Fibroblast of skin of right quadriceps (primary cell): ENCODE results near the gene ASS1.
"Not testable (repeated sequence)": the region's sequence is repeated elsewhere in the genome, so short reads cannot be mapped to it uniquely, and the experiment has no call there.

ENCODE experiments used
- DNase-seq: peaks from one replicate; pipeline ENCODE4 v3.0.0-alpha.2; 2013

The ASS1 gene

DNA sequence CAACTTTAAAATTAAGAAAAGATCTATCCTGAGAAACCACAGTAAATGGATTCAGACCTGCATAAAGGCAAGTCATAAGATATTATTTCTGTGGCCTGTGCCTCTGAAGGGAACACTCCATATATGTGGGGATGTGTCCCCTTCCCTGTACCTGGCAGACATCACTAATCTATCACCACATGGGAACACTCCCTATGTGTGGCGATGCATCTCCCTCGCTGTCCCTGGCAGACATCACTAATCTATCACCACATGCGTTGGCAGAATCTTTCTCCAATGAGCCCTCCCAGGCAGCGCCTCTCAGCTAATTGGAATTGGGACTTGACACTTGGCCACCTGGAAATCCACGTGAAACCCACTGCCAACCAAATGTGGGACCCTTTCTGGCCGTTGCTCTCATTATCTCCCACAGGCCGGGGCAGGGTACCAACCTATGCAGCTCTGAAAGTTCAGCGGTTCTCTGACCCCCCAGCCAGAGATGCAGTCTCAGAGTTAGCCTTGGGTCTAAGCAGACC lies 25.2 kb upstream of the ASS1 start:
- no peak for DNase-seq

DNA sequence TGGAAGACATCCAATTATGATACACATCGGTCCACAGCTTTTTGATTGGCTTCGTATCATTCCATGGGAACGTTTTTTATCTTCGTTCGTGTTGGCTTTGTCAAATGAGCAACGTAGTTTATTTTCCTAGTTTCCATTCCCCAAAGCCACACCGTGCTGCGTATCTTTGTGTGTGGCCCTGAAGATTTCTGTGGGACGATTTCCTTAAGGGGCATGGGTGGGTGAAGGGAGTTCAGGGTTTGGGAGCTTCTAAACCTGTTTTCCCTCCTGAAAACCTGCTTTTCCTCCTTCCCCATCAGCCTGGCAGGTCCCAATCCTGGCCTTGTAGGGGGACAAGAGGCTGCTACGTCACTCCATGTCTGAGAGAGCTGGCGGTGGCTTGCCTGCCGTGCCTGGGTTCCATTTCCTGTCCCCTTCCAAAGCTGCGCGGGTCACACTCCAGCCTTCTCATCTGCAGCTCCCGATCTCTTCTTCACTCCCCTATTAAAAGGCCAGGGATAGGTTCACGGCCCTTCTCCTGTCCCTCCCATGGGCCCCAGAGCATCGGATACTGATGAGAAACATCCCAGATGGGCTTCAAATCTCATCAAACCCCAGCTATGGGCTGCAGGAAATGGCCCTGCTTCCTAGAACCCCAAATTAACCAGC lies 23.5 kb upstream of the ASS1 start:
- DNase-seq = no peak

DNA sequence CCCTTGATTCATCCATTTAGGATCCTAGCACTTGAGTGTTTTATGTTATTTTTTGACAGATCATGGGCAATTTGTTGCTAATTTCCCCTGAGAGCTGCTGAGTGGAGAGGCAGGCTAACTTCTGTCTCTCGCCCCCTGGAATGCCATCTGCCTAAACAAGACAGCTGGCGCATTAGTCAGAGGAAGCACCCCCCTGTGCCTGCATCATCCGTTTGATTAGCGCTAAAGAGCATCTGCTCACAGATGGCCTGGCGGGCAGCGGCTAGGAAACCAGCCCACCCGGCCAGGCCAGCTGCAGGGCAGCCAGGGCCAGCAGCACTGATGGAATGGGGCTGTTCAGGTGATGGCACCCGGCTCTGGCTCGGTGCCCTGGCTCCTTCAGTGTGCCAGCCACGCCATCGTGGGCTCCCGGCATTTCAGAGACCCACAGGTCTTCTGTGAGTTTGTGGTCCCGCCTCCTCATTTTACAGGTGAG lies 22.9 kb upstream of the ASS1 start:
- peak; percentile 80 for DNase-seq

DNA sequence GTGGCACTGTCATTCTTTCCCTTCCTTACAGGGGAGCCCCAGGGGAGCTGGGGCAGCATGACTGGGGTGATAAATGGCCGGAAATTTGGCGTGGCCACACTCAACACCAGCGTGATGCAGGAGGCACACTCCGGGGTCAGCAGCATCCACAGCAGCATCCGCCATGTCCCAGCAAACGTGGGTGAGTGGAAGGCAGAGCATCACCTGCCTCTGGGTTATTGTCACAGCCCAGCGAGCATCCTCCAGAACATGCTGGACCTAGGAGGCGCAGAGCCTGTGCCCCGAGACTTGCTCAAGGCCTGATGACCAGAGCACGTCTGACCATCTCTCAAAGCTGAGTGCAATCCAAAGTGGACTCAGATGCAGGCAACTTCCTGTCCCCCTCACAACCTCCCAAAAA lies 22.2 kb upstream of the ASS1 start:
- DNase-seq = no peak

DNA sequence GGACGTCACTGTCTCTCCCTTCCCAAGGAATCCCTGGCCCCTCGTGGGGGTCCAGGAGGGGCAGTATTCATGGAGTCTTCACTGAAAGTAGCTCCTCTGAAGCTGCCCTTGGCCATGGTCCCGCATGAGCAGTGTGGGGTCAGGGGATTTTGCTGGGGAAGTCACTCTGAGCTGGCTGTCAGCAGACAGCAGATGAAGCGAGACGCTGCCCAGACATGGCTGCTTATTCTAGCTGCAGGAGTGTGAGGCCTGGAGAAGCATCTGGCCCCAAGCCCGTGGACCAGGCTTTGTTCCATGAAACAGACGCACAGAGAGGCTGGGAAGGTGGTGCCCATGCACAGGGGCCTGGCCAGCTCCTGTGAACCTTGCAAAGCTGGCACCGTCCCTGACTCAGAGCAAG lies 21.5 kb upstream of the ASS1 start:
- DNase-seq = no peak

DNA sequence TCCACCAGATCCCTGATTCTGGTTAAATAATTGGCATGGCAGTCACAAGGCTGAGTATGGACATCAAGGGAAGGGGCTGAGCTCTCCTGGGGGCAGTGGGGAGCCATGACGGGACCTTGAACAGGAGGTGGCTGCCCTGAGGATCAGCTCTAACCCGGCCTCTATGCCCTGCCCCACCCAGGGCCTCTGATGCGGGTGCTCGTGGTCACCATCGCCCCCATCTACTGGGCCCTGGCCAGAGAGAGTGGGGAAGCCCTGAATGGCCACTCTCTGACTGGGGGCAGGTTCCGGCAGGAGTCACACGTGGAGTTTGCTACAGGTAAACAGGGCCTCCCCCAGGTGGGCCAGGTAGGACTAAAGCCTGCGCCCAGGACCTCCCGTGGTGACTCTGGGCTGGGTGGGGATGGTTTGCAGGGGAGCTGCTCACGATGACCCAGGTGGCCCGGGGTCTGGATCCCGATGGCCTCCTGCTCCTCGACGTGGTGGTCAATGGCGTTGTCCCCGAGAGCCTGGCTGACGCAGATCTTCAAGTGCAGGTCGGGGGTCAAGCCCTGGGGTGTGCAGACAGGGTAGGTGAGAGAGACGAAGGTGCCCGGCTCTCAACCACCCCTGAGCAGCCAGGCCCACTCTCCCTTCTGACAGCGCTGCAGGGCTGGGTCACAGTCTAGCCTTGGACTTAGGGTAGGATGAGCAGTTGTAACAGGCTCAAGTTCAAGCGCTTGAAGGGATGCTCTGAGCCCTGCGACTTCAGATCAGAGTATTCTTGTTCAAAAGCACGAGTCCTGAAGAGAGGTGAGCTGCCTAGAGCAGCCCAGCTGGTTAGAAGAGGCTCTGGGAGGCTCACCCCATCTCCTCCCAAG lies 19.9 kb upstream of the ASS1 start:
- DNase-seq = no peak

DNA sequence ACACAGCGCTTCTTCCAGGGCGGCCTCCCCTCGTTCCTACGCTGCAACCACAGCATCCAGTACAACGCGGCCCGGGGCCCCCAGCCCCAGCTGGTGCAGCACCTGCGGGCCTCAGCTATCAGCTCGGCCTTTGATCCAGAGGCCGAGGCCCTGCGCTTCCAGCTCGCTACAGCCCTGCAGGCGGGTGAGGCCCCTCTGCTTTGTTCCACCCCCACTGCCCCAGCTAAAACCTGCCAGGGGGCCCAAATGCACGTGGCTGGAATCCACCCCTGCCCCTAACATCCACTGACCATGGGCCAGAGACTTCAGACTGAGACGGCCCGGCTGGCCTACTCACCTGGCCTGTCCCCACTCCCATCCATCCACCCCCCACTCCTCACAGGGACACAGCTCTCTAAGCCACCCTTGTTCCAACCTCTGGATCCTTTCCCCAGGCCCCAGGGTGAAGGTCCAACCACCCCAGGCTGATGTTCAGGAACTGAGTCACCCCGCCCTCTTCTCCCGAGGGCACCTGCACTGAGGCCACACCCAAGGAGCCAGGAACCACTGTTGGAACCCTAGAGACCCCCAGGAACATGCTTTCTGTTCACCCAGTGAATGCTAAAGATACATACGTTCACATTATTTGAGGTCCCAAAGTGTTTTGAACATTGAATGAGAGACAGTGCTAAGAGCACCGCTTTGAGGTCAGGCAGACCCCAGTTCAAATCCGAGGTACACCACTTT lies 18.9 kb upstream of the ASS1 start:
- DNase-seq = no peak

DNA sequence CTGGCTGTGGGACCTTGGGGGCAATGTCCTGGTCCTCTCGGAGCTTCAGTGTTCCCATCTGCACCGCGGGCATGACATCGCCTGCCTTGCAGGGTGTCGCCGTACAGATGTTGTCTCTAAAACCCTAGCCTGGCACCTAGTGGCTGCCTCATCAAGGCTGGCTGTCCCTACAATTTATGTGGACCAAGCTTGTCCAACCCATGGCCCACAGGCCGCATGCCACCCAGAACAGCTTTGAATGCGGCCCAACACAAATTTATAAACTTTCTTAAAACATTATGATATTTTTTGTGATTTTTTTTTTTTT lies 18.3 kb upstream of the ASS1 start:
- DNase-seq = no peak

DNA sequence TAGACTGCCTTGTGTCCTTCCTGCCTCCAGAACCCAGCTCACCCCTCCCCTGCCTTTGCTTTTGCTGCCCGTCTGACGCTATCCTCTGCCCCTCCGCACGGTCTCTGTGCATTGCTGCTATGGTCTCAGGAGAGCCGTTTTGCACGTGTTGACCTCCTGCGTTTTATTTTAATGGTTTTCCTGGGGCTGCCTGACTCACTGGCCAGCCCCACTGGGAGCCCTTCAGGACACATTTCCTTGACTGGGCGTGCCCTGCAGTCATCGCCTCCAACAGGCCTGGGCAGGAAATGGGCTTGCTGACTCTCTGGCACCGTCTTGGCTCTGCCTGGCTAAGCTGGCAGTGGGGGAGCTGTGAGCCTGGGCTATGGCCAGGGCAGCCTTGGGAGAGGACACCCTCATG lies 17.9 kb upstream of the ASS1 start:
- DNase-seq = peak; percentile 70

DNA sequence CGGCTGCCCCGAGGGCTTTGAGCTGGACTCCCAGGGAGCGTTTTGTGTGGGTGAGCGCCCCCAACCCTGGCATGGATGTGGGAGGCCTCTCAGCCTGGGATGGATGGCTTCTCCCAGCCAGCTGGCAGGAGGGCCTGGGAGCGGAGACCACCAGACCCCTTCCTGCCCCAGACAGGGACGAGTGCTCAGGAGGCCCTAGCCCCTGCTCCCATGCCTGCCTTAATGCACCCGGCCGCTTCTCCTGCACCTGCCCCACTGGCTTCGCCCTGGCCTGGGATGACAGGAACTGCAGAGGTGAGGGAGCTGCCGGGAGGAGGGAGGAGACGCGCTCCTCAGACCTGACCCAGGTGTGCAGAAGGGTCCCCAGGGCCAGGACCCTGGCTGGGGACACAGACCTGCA lies 17.4 kb upstream of the ASS1 start:
- no peak for DNase-seq

DNA sequence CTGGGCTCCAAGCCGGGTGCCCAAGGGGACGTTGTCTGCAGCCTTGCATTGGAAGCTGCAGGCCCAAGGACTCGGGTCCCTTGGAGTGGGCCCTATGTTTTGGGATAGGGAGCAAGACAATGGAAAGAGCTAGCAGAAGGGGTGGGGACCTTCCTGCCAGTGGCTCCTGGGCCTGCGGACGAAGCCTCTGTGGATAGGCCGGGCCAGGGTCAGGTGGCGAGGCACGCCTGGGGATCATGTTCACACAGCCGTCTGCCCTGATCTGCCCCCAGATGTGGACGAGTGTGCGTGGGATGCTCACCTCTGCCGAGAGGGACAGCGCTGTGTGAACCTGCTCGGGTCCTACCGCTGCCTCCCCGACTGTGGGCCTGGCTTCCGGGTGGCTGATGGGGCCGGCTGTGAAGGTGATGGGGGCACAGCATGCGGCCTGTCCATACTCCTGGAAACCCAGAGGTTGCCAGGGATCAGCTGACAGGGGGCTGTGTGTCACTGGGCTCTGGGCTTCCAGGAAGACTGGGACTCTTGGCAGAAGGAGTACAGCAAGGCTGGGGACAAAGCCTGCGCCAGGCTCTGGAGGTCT lies 16.6 kb upstream of the ASS1 start:
- no peak for DNase-seq

DNA sequence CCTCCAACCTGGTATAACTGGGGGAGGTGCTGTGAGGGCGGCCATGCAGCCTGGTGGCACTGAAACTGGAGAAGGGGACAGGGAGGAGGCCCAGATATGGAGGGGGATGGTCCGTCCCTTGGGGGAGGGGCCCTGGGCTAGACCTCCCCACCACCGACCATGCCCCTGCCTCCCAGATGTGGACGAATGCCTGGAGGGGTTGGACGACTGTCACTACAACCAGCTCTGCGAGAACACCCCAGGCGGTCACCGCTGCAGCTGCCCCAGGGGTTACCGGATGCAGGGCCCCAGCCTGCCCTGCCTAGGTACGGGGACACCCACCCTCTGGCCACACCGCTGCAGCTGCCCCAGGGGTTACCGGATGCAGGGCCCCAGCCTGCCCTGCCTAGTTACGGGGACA lies 15.4 kb upstream of the ASS1 start:
- DNase-seq = no peak

DNA sequence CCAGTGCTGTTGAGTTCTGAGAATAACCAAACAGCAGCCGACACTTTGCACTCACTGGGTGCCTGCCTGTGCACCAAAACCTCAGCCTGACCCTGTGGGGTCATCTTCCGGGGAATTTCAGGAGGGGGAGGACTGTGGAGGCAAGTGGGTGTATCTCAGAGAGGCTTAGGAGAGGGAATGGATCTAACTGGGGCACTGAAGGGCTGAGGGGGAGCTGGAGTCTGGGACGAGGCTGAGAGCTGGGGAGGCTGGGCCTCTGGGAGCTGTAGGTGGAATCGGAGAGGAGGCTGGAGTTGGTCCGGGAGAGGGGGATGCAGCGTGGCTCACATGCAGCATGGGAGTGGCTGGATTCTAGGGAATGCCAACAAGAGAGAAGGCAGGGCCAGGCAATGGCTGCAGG lies 14.9 kb upstream of the ASS1 start:
- no peak for DNase-seq

DNA sequence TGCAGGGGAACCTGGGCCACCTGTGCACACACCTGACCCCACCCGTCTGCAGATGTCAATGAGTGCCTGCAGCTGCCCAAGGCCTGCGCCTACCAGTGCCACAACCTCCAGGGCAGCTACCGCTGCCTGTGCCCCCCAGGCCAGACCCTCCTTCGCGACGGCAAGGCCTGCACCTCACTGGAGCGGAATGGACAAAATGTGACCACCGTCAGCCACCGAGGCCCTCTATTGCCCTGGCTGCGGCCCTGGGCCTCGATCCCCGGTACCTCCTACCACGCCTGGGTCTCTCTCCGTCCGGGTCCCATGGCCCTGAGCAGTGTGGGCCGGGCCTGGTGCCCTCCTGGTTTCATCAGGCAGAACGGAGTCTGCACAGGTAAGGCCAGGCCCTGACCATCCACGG lies 14.5 kb upstream of the ASS1 start:
- no peak for DNase-seq

DNA sequence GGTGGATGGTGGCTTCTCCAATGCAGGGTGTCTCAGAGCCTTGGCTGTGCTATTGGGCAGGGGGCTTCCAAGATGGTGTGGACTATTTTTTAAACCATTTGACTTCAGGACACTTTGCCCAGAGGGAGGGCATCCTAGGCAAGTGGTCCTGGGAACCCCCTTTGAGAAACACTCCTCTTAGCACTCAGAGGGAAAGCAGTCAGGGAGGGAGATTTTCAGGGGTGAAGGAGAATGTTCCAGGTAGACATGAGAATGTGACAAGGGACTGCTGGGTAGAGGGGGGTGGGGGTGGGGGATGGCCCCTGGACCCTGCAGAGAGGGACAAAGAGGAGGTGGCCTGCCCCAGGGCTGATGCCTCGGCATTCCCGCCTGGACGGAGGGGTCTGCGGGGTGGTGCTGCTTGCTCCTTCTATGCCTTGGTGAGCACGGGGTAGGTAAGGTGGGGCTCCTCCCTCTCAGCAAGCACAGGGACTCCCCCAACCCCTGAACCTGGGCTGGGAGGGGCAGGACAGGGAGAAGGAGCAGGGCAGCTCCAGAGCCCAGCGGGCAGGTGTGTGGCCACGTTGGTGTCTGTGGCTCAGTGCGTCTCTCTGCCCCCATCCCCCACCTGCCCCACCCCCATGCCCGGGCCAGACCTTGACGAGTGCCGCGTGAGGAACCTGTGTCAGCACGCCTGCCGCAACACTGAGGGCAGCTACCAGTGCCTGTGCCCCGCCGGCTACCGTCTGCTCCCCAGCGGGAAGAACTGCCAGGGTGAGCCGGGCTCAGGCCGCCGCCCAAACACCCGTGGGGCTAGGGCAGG lies 13.8 kb upstream of the ASS1 start:
- DNase-seq = no peak

DNA sequence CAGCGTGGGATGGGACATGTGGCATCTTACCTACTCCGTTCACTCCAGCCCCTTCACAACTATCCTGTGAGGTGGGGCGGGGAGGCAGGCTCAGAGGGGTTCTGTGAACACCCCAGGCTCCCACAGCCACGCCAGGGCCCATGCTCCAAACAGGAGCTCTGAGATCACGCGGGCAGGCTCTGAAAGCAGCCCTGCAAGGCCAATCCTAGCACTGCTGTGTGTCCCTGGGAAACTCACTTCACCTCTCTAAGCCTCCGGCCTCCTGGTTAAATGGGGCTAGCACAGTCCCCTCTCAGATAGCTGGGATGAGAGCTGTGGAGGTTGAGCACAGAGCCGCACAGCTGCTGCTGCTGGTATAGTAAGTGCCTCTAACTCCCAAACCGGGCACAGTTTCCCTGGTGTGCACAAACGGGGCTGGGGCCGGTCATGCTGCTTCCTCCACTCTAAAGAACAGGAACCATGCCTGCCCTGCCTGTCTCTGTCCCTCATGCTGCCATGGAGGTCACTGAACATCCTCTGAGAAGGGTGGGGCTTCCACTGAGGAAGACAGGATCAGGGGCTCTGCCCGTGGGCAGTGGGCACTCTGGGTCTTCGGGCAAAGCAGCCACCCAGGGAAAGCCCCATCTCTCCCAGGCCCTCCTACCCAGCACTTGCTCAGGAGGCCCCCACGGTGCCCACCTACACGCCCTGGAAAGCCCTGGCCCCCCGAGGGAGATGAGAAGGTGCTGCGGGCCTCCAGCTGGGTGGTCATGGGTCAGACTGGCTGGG lies 13.0 kb upstream of the ASS1 start:
- DNase-seq = no peak

DNA sequence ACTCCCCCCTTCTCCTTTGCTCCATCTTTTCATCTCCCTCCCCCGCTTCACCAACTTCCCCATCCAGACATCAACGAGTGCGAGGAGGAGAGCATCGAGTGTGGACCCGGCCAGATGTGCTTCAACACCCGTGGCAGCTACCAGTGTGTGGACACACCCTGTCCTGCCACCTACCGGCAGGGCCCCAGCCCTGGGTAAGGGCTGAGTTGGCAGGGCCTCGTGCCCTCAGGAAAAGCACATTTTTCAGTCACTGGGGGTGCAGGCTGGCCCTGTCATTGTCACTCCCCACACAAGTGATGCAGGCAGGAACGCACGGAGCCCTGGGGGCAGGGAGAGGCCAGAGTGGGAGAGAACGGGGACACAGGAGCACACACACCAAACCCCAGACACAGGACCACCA lies 12.4 kb upstream of the ASS1 start:
- no peak for DNase-seq

DNA sequence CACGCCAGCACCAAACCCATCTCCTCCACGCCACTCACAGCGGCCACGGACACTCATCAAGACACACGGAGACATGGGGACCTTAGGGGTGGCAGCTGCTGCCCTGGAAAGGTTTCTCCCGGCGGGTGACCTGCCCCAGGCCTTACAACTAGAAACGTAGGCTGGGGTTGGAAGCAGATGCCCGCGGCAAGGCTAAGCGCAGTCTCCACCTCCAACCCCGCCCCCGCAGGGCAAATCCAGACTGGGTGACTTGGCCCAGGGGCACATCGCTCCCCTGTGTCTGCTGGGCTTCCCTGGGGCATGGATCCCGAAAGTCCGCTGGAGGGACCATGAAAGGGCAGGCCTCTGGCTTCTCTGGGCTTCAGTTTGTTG lies 12.0 kb upstream of the ASS1 start:
- DNase-seq = no peak

DNA sequence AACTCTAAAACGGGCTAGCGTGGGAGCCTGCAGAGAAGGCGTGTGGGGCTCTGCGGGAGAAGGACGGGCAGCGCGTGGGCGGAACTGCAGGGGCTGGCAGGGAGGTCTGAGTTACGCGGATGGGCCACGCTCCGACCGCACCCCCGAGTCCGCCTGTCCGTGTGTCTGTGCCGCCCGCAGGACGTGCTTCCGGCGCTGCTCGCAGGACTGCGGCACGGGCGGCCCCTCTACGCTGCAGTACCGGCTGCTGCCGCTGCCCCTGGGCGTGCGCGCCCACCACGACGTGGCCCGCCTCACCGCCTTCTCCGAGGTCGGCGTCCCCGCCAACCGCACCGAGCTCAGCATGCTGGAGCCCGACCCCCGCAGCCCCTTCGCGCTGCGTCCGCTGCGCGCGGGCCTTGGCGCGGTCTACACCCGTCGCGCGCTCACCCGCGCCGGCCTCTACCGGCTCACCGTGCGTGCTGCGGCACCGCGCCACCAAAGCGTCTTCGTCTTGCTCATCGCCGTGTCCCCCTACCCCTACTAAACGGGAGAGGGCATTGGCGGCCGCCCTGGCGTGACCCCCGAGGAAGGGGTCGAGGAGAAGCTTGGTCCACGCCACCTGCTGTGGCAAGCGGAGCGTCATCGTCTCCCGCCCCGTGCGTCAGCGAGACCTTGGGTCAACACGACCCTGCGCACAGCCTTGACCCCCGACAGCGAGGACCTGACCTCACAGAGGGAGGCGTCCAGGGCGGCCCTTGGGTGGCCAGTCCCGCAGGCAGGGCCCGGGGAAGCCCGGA lies 11.4 kb upstream of the ASS1 start:
- DNase-seq = peak; percentile 50

DNA sequence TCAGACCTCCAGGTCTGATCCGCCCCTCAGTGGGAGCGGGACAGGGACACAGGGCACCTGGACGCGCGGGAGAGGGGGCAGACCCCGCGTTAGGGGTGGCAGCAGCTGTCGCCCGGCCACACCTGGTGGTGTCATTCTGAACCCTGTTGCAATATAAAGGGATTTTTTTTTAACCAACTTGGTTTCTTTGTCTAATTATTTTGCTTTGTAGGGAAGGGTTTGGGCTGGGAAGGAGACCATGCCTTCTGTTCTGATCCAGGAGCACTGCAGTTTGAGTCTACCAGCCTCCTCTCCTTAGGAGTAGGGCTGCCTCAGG lies 10.9 kb upstream of the ASS1 start:
- no peak for DNase-seq

DNA sequence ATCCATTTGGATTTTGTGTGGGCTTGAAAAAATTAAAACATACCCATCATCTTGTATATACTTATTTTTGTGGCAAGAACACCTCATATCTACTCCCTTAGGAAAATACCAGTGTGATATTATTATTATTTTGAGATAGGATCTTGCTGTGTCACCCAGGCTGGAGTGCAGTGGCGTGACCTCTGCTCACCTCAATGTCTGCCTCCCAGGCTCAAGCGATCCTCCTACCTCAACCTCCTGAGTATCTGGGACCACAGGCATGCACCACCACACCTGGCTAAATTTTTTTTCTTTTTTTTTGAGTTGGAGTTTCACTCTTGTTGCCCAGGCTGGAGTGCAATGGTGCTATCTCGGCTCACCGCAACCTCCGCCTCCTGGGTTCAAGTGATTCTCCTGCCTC lies 10.1 kb upstream of the ASS1 start:
- DNase-seq = not testable (repeated sequence)
